GM12874 (cell line): ENCODE data around the gene METAP1D.

Source experiments
- TF ChIP-seq, protein P1 (sequence below): IDR thresholded peaks from 2 replicates; pipeline ENCODE4 v1.5.1; 2011; ENCODE audit warnings: low read depth, mild to moderate bottlenecking, control low read depth, low read length, moderate library complexity; ENCODE audit not compliant: insufficient read depth

METAP1D gene

GRCh38 chr2:172108587-172108930, 108.8 kb downstream of the METAP1D start:
- TF ChIP-seq, protein P1, sequence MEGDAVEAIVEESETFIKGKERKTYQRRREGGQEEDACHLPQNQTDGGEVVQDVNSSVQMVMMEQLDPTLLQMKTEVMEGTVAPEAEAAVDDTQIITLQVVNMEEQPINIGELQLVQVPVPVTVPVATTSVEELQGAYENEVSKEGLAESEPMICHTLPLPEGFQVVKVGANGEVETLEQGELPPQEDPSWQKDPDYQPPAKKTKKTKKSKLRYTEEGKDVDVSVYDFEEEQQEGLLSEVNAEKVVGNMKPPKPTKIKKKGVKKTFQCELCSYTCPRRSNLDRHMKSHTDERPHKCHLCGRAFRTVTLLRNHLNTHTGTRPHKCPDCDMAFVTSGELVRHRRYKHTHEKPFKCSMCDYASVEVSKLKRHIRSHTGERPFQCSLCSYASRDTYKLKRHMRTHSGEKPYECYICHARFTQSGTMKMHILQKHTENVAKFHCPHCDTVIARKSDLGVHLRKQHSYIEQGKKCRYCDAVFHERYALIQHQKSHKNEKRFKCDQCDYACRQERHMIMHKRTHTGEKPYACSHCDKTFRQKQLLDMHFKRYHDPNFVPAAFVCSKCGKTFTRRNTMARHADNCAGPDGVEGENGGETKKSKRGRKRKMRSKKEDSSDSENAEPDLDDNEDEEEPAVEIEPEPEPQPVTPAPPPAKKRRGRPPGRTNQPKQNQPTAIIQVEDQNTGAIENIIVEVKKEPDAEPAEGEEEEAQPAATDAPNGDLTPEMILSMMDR, result no peak

DNA sequence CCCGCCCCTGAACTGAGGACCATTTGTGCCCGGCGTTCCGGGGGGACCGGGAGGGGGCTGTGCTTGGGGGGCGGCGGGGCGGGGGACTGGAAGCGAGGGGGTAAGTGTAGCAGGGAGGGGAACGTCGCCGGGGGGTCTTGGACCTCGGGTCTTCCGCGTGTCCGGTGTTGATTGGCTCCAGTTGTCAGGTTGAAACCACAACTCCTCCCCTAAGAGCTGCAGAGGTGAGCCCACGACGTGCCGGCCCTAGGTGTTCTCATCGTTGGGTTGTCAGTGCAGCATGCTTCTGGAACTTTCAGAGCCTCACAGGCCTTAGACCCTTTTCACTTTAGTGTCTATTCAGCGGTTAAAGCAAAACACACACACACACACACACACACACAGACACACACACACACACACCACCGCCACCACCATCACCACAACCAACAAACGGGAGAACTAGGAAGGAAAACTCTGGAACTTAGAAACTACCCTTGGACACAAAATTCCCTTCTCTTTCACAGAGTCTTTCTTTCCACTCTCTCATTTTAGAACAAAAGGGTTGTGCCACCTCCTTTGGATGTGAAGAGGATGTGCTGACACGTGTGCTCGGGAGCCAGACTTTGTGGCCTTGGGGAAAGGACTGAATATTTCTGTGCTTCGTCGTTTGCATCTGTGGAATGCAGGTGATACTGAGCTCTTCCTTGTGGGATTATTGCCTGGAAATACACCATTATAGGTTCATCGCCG, 109.7 kb downstream of the METAP1D start:
- TF ChIP-seq, protein P1, result no peak

DNA sequence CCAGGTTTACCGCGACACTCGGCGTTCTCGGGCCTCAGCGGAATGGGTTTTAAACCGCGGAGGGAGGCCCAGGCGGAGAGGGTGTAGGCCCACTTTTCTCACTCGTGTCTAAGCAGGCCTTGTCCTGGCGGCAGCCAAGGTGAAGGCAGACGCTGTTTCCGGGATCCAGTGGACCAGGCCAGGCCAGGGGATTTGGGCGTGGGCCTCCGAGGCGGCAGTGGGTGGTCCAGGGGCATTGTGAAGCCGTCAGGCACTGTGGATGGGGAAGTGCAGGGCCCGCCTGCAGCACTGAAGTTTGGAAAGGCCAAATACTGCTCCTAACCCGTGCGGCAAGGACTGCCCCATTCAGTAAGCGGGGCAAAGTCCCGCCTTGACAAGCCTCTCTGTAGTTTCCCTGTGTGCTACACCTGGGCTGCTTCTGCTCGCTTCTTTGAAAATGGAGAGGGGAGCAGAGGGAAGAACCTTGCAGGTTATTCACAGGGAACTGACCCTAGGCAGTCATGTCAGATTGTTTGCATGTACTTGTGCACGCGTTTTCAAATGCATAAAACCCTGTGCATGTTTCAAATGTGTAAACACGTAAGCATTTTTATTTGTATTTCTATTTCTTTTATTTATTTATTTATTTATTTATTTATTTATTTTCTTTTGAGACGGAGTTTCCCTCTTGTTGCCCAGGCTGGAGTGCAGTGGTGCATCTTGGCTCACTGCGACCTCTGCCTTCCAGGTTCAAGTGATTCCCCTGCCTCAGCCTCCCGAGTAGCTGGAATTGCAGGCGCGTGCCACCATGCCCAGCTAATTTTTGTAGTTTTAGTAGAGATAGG, 110.4 kb downstream of the METAP1D start:
- TF ChIP-seq, protein P1, result no peak

- TF ChIP-seq, protein P1, result no peak
These were observed 113.9 kb downstream of the METAP1D start for GRCh38 chr2:172113617-172114016.

GRCh38 chr2:172114579-172114978, 114.8 kb downstream of the METAP1D start:
- TF ChIP-seq, protein P1, result no peak

GRCh38 chr2:172116107-172116506, 116.4 kb downstream of the METAP1D start:
- TF ChIP-seq, protein P1, result no peak

DNA sequence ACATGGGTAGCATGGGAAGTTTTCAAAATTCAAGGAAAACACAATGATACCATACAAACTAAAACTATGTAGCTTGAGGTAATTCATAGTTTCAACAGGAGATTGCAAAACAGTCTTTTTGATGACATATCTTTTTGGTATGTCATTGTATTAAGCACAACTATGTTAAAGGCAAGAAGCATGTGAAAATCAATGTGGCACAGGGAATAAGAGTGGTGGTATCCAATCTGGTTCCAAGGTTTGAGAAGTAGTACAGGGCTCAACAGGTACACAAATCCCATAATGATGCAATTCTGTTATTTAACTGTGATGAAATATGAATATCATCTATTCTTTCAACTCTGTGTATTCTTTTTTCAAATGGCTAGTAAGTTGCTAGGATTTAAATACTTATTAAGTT, 119.3 kb downstream of the METAP1D start:
- TF ChIP-seq, protein P1, result no peak
